ENCODE results near the gene ATG101. TPM values are rescaled to one million over a fixed set of nuclear protein-coding genes. Genes with fewer than 3 reads are reported as not detected.
A peak's percentile ranks its signal among the peaks of the same experiment; 100 is the strongest.

The ATG101 gene
- total and polyA plus RNA-seq, 2 of the 13 experiments (the other 11 are each of a cell fraction or from before 2014, with no cell fraction given), result 58.2 to 67.7 TPM

DNA sequence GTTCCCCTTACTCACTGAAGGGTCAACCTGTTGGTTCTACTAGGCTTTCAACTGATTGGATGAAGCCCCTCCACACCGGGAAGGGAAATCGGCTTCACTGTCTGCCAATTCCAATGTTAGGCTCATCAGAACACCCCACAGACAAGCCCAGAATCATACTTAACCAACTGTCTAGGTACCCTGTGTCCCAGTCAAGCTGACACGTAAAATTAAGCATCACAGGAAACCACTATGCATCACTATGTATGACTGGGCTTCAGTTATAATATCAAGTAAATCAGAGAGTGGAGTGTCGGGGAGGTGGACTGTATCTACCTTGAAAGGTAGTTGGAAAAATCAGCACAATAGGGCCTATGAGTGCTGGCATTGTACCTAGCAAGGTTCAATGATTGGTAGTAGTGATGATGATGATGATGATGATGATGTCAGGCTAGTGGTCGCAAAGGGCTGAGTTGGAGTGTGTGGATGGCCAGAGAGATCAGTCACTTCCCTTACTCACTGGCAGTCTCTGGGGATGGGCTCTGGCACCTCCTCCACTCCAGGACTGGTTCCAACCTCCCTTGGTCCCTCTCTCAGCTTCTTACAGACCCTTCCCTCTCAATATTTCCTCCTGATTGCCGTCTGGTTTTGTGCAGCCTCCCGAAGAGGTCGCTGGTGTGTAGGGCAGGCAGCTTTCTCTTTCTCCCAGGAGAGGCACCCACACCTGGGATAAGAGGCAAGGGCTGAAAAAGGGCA lies 3.3 kb upstream of the ATG101 start (continued):
- TF ChIP-seq, protein P1, sequence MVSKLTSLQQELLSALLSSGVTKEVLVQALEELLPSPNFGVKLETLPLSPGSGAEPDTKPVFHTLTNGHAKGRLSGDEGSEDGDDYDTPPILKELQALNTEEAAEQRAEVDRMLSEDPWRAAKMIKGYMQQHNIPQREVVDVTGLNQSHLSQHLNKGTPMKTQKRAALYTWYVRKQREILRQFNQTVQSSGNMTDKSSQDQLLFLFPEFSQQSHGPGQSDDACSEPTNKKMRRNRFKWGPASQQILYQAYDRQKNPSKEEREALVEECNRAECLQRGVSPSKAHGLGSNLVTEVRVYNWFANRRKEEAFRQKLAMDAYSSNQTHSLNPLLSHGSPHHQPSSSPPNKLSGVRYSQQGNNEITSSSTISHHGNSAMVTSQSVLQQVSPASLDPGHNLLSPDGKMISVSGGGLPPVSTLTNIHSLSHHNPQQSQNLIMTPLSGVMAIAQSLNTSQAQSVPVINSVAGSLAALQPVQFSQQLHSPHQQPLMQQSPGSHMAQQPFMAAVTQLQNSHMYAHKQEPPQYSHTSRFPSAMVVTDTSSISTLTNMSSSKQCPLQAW (CRISPR knock-in tag; IDR thresholded peaks at IDR 0.05), result peak; percentile 24; the same call in 1 of the 2 replicates
- TF ChIP-seq ZSCAN21 (CRISPR knock-in tag; IDR thresholded peaks at IDR 0.05; ENCODE audit: borderline replicate concordance), result 0 out of 2 replicates have a peak, but pooled peaks have one; percentile 29
- TF ChIP-seq, protein P2, sequence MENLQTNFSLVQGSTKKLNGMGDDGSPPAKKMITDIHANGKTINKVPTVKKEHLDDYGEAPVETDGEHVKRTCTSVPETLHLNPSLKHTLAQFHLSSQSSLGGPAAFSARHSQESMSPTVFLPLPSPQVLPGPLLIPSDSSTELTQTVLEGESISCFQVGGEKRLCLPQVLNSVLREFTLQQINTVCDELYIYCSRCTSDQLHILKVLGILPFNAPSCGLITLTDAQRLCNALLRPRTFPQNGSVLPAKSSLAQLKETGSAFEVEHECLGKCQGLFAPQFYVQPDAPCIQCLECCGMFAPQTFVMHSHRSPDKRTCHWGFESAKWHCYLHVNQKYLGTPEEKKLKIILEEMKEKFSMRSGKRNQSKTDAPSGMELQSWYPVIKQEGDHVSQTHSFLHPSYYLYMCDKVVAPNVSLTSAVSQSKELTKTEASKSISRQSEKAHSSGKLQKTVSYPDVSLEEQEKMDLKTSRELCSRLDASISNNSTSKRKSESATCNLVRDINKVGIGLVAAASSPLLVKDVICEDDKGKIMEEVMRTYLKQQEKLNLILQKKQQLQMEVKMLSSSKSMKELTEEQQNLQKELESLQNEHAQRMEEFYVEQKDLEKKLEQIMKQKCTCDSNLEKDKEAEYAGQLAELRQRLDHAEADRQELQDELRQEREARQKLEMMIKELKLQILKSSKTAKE (CRISPR knock-in tag; IDR thresholded peaks at IDR 0.05; ENCODE audit: borderline replicate concordance), result no peak
- no peak for TF ChIP-seq ZNF552 (CRISPR knock-in tag; IDR thresholded peaks at IDR 0.05; ENCODE audit: borderline replicate concordance)
- TF ChIP-seq MAFK (conservative IDR thresholded peaks at IDR 0.05 in 1 of 2, IDR thresholded peaks at IDR 0.05 in 1 of 2; ENCODE audit: low read length in 2 of 2), result no peak

DNA sequence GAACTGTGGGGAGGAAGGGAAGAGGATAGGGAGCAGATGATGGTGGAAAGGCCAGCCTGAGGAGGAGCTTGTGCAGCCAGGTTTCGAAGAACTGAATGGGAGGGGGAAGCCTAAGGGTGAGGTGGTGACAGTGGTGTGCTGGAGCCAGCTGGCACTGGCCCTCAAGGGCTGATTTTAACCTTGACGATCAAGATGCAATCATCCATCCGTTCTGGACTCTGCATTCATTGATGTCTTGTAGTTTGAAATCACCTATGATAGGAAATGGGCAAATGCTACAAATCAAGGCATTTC lies 2.8 kb upstream of the ATG101 start:
- FAIRE-seq (no peak), DNase-seq (ENCODE audit: low spot score) (no peak), ATAC-seq (no peak)
- peak overlapping the region; percentile 65 for H3K4me2 ChIP-seq (ENCODE audit: low read depth, low read length)
- H3K9ac ChIP-seq (ENCODE audit: insufficient read depth, low read depth, low read length), result peak overlapping the region; percentile 19; the same call in 1 of the 2 replicates
- in situ Hi-C loops (cut with HindIII; ENCODE audit: extremely low pct_ligation_motif_present, low pct_unique_long_range_greater_than_20kb) (no loop called here), intact Hi-C loops (cut with micrococcal nuclease; ENCODE audit: unreplicated experiment) (no loop called here)
- no peaks in the 10 kb centered on the region for H3K9me3 ChIP-seq (ENCODE audit: low read length)
- CTCF ChIA-PET (ENCODE audit: low intra/inter-chr PET ratio, low total read pairs), result interaction anchor here (5.4 kb wide), 1 partner anchor 42 kb away, joined by 52 read pairs; no protein-coding TSS in a partner anchor
- H2AFZ ChIP-seq (ENCODE audit: low read length), result no peak overlapping the region
- TF ChIP-seq, protein P3, sequence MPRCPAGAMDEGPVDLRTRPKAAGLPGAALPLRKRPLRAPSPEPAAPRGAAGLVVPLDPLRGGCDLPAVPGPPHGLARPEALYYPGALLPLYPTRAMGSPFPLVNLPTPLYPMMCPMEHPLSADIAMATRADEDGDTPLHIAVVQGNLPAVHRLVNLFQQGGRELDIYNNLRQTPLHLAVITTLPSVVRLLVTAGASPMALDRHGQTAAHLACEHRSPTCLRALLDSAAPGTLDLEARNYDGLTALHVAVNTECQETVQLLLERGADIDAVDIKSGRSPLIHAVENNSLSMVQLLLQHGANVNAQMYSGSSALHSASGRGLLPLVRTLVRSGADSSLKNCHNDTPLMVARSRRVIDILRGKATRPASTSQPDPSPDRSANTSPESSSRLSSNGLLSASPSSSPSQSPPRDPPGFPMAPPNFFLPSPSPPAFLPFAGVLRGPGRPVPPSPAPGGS (CRISPR knock-in tag; IDR thresholded peaks at IDR 0.05), result no peak
- TF ChIP-seq TBX2 (CRISPR knock-in tag; IDR thresholded peaks at IDR 0.05; ENCODE audit: borderline replicate concordance), result 0 out of 2 replicates have a peak, but pooled peaks have one; percentile 28
- TF ChIP-seq, protein P4, sequence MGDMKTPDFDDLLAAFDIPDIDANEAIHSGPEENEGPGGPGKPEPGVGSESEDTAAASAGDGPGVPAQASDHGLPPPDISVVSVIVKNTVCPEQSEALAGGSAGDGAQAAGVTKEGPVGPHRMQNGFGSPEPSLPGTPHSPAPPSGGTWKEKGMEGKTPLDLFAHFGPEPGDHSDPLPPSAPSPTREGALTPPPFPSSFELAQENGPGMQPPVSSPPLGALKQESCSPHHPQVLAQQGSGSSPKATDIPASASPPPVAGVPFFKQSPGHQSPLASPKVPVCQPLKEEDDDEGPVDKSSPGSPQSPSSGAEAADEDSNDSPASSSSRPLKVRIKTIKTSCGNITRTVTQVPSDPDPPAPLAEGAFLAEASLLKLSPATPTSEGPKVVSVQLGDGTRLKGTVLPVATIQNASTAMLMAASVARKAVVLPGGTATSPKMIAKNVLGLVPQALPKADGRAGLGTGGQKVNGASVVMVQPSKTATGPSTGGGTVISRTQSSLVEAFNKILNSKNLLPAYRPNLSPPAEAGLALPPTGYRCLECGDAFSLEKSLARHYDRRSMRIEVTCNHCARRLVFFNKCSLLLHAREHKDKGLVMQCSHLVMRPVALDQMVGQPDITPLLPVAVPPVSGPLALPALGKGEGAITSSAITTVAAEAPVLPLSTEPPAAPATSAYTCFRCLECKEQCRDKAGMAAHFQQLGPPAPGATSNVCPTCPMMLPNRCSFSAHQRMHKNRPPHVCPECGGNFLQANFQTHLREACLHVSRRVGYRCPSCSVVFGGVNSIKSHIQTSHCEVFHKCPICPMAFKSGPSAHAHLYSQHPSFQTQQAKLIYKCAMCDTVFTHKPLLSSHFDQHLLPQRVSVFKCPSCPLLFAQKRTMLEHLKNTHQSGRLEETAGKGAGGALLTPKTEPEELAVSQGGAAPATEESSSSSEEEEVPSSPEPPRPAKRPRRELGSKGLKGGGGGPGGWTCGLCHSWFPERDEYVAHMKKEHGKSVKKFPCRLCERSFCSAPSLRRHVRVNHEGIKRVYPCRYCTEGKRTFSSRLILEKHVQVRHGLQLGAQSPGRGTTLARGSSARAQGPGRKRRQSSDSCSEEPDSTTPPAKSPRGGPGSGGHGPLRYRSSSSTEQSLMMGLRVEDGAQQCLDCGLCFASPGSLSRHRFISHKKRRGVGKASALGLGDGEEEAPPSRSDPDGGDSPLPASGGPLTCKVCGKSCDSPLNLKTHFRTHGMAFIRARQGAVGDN (CRISPR knock-in tag; IDR thresholded peaks at IDR 0.05), result peak; percentile 23; the same call in 1 of the 2 replicates
- no peak for TF ChIP-seq TAF15 (IDR thresholded peaks at IDR 0.05; ENCODE audit: low read depth, low read length, poor library complexity, severe bottlenecking)
- no peaks in the 10 kb centered on the region; a peak in 1 of 5 replicates for H3K27me3 ChIP-seq (ENCODE audit: control insufficient read depth in 1 of 2, insufficient read depth in 2 of 2, low read length in 2 of 2)
- peaks cover 55% of the 10 kb centered on the region for H3K4me1 ChIP-seq (ENCODE audit: insufficient read depth, low read length)
- peaks cover 22% of the 10 kb centered on the region for H3K79me2 ChIP-seq (ENCODE audit: insufficient read depth, low read length)
- POLR2A ChIA-PET, result interaction anchor here (0.9 to 1.5 kb wide), 4 partner anchors 12 to 41 kb away, joined by 3 to 6 read pairs (median 3); partner anchors contain the start of gene NR4A1
- no peak overlapping the region for H3K27ac ChIP-seq (ENCODE audit: extremely low read length, insufficient read depth, low read length)
- BruUV-seq (replicated peaks), result no TSS peak
- WGBS (ENCODE audit: low lambda C conversion rate), result 19% methylated on average over 3 of the region's 3 CpGs
- peaks cover 5% of the 10 kb centered on the region; the same call in 1 of the 2 replicates for H4K20me1 ChIP-seq (ENCODE audit: insufficient read depth, low read length)
- 0 out of 5 replicates have a peak, but pooled peaks cover 0 to under 1% of the 10 kb centered on the region in 2 experiments for H3K36me3 ChIP-seq (replicated peaks in 1 of 2; ENCODE audit: control insufficient read depth in 1 of 2, insufficient read depth in 2 of 2, low read length in 2 of 2)
- peak overlapping the region in 2 of 3 experiments; percentile 31 to 42; a peak in 2 of 6 replicates for H3K4me3 ChIP-seq (replicated peaks in 1 of 3; ENCODE audit: insufficient read depth in 1 of 3, low read depth in 2 of 3, low read length in 3 of 3)

All from HepG2 (cell line).